Endothelial cell of umbilical vein (primary cell): ENCODE measurements around the gene ADAMTS6. TPM values are rescaled to one million over a fixed set of nuclear protein-coding genes. Genes with fewer than 3 reads are reported as not detected.

ENCODE experiments used
- BruUV-seq: library from RNA; stranded (reverse); fragments of 400-500 nt; replicated peaks from 2 replicates; lab custom pipeline; 2021; lab: Mats Ljungman, UMichigan
- CTCF ChIA-PET: fragments of 300-600, 350-600 bp; sonication (Branson Sonifier 250); formaldehyde crosslinking; loops from one replicate; lab custom pipeline; 2021; ENCODE audit warnings: antibody characterized with exemption, inconsistent platforms; lab: Charles Lee
- POLR2A ChIA-PET: fragments of 300-600, 350-600 bp; sonication (Branson Sonifier 250); formaldehyde crosslinking; loops from one replicate; lab custom pipeline; 2021; ENCODE audit warnings: antibody characterized with exemption, inconsistent platforms; lab: Charles Lee
- DNase-seq: peaks from one replicate; pipeline ENCODE4 v3.0.0-alpha.2; 2011; ENCODE audit warnings: low read depth, low spot score
- FAIRE-seq: peaks from 2 replicates; lab custom pipeline; 2011; peaks lifted over from hg19 to GRCh38; lab: Jason Lieb, UNC
- H2AFZ ChIP-seq: 2 replicates; pipeline ENCODE4 v1.6.0; 2012; ENCODE audit warnings: low read depth, low read length, control low read depth, inconsistent platforms
- H3K27ac ChIP-seq: 2 replicates; pipeline ENCODE4 v1.5.1; 2011; ENCODE audit warnings: low read depth, mild to moderate bottlenecking, control low read depth, low read length, moderate library complexity; ENCODE audit not compliant: insufficient read depth
- H3K27me3 ChIP-seq, 2 experiments: 2 replicates each; pipeline versions ENCODE4 v1.6.0 to v1.6.1; 2011; ENCODE audit warnings: low read length in 2 of 2, mixed read lengths in 1 of 2; ENCODE audit not compliant: control insufficient read depth in 2 of 2, insufficient read depth in 2 of 2
- H3K36me3 ChIP-seq, 2 experiments: 2 replicates in 1 of 2; 3 replicates in 1 of 2; pipeline ENCODE4 v1.5.1; 2011; ENCODE audit warnings: low read length in 2 of 2, mild to moderate bottlenecking in 1 of 2, moderate library complexity in 1 of 2; ENCODE audit not compliant: control insufficient read depth in 2 of 2, insufficient read depth in 2 of 2; ENCODE audit errors: extremely low read depth in 1 of 2
- H3K4me1 ChIP-seq: 3 replicates; pipeline ENCODE4 v1.5.1; 2011; ENCODE audit warnings: mild to moderate bottlenecking, low read length; ENCODE audit not compliant: control insufficient read depth, insufficient read depth; ENCODE audit errors: extremely low read depth
- H3K4me2 ChIP-seq: 2 replicates; pipeline ENCODE4 v1.6.1; 2011; ENCODE audit warnings: low read length, control low read depth, mixed read lengths; ENCODE audit not compliant: insufficient read depth
- H3K4me3 ChIP-seq, 3 experiments: fragments of 200-600 bp in 1 of 3; sonication (generic), shearing (Covaris generic) in 1 of 3; replicated peaks in 1 of 3; 2 replicates each; pipeline ENCODE4 v1.5.1; 2011 to 2016; ENCODE audit warnings: control low read depth in 3 of 3, low read length in 3 of 3, mild to moderate bottlenecking in 2 of 3, inconsistent platforms in 1 of 3, low read depth in 1 of 3, moderate library complexity in 1 of 3; ENCODE audit not compliant: insufficient read depth in 1 of 3
- H3K79me2 ChIP-seq: 2 replicates; pipeline ENCODE4 v1.6.0; 2012; ENCODE audit warnings: low read length, inconsistent platforms; ENCODE audit not compliant: control insufficient read depth, insufficient read depth
- H3K9ac ChIP-seq: replicated peaks from 2 replicates; pipeline ENCODE3; 2011; ENCODE audit warnings: low read length, control low read depth; ENCODE audit not compliant: insufficient read depth; ENCODE audit errors: extremely low read depth
- H3K9me1 ChIP-seq: replicated peaks from 3 replicates; pipeline ENCODE4 v1.6.0; 2011; ENCODE audit warnings: mild to moderate bottlenecking, low read length; ENCODE audit not compliant: control insufficient read depth, insufficient read depth; ENCODE audit errors: extremely low read depth
- H3K9me3 ChIP-seq: replicated peaks from 2 replicates; pipeline ENCODE4 v1.5.1; 2012; ENCODE audit warnings: low read length, inconsistent platforms; ENCODE audit not compliant: control insufficient read depth, insufficient read depth
- H4K20me1 ChIP-seq: replicated peaks from 2 replicates; pipeline ENCODE3; 2011; ENCODE audit warnings: mild to moderate bottlenecking, low read length; ENCODE audit not compliant: control insufficient read depth, insufficient read depth; ENCODE audit errors: extremely low read depth
- EZH2 ChIP-seq: IDR thresholded peaks from 2 replicates; pipeline ENCODE4 v1.6.1; 2012; ENCODE audit warnings: borderline replicate concordance, low read depth, mild to moderate bottlenecking, moderate library complexity, low read length, inconsistent platforms; ENCODE audit not compliant: severe bottlenecking
- FOS ChIP-seq: IDR thresholded peaks from 2 replicates; pipeline ENCODE4 v1.6.1; 2011; ENCODE audit warnings: mild to moderate bottlenecking, low read length, moderate library complexity, borderline replicate concordance; ENCODE audit not compliant: insufficient read depth
- GATA2 ChIP-seq: IDR thresholded peaks from 2 replicates; pipeline ENCODE4 v1.7.0; 2011; ENCODE audit warnings: low read depth, mild to moderate bottlenecking, moderate library complexity, mixed read lengths, low read length; ENCODE audit not compliant: insufficient read length, insufficient read depth
- JUN ChIP-seq: IDR thresholded peaks from 2 replicates; pipeline ENCODE4 v1.6.1; 2011; ENCODE audit warnings: borderline replicate concordance, low read depth; ENCODE audit not compliant: insufficient read length, insufficient read depth
- POLR2A ChIP-seq: IDR thresholded peaks from 2 replicates; pipeline ENCODE4 v1.6.1; 2012; ENCODE audit warnings: low read depth, mild to moderate bottlenecking, control low read depth, low read length
- dilution Hi-C: fragments of 300-500 bp; cut with MboI; formaldehyde crosslinking; loops from one replicate; pipeline ENCODE4 v1.15.0; 2019; ENCODE audit warnings: low sequenced_read_pairs; ENCODE audit not compliant: extremely low pct_ligation_motif_present
- intact Hi-C: fragments of 100-400 bp; cut with micrococcal nuclease; formaldehyde crosslinking; loops from one replicate; pipeline ENCODE4 v1.10.0; 2022
- polyA plus RNA-seq, 4 experiments: library from polyadenylated mRNA; depleted of rRNA in 3 of 4; stranded (reverse) in 3 of 4; unstranded in 1 of 4; fragments of >200 nt; gene quantifications; 2 replicates each; pipeline versions ENCODE4 v1.2.1 to v1.2.3, GENCODE V29; 2011 to 2012; ENCODE audit warnings: missing spikeins in 1 of 4
- total RNA-seq: library from RNA; stranded (reverse); gene quantifications from 2 replicates; pipeline ENCODE4 v1.2.3, GENCODE V29; 2021
- TF ChIP-seq, protein P1 (sequence below), 2 donors: IDR thresholded peaks; 1 replicate in 1 of 2; 2 replicates in 1 of 2; pipeline ENCODE4 v1.5.1; 2011; ENCODE audit warnings: low read length in 2 of 2, mild to moderate bottlenecking in 2 of 2, moderate library complexity in 2 of 2, control low read depth in 1 of 2, inconsistent platforms in 1 of 2, low read depth in 1 of 2; ENCODE audit not compliant: insufficient read depth in 1 of 2; ENCODE audit errors: extremely low read depth in 1 of 2

Gene ADAMTS6
- total and polyA plus RNA-seq, 2 donors (not counting 3 experiments of a cell fraction or from before 2014, with no cell fraction given), result 20.4 to 43.4 TPM

DNA sequence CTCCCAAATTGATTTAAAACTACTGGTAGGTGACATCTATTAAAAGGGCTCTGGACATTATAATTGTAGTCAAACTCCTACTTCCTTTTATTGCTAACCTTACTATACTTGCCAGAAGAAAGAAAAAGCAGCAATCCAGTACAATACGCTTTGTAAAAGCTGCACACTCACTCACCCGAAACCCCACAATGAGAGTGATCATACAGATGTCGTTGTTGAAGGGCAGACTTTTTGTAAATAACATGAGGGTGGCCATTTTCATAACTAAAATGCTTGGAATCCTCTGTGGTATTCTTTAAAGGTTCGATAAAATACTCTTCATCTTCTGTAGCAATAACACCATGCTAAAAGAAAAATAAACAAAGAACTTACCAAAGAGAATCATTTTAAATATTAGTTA is 21.7 kb downstream of the ADAMTS6 start:
- dilution Hi-C loops, result no loop called here
- Histone ChIP-seq H3K27ac (no peak overlapping the region), H3K9me3 (no peaks in the 10 kb centered on the region), H3K79me2 (peaks cover 18% of the 10 kb centered on the region), H3K36me3 (peaks cover 0 to 36% of the 10 kb centered on the region in 2 experiments), H3K27me3 (no peaks in the 10 kb centered on the region), H3K9ac (no peak overlapping the region), H3K4me2 (no peak overlapping the region), H4K20me1 (no peaks in the 10 kb centered on the region), H3K4me3 (no peak overlapping the region), H2AFZ (no peak overlapping the region), H3K4me1 (no peaks in the 10 kb centered on the region), H3K9me1 (no peaks in the 10 kb centered on the region)
- BruUV-seq, result no TSS peak
- DNase-seq (no peak), FAIRE-seq (no peak)
- intact Hi-C loops, result no loop called here
- CTCF ChIA-PET, result interaction anchor here (0.5 to 1.2 kb wide), 3 partner anchors 24 to 649 kb away, joined by 3 to 4 read pairs (median 3); no protein-coding TSS in a partner anchor
- POLR2A ChIA-PET, result no interaction called here
- TF ChIP-seq EZH2 (no peak), GATA2 (no peak), JUN (no peak), POLR2A (no peak), FOS (no peak)
- TF ChIP-seq, protein P1, sequence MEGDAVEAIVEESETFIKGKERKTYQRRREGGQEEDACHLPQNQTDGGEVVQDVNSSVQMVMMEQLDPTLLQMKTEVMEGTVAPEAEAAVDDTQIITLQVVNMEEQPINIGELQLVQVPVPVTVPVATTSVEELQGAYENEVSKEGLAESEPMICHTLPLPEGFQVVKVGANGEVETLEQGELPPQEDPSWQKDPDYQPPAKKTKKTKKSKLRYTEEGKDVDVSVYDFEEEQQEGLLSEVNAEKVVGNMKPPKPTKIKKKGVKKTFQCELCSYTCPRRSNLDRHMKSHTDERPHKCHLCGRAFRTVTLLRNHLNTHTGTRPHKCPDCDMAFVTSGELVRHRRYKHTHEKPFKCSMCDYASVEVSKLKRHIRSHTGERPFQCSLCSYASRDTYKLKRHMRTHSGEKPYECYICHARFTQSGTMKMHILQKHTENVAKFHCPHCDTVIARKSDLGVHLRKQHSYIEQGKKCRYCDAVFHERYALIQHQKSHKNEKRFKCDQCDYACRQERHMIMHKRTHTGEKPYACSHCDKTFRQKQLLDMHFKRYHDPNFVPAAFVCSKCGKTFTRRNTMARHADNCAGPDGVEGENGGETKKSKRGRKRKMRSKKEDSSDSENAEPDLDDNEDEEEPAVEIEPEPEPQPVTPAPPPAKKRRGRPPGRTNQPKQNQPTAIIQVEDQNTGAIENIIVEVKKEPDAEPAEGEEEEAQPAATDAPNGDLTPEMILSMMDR (IDR thresholded peaks at IDR 0.05; ENCODE audit: extremely low read depth in 1 of 2, insufficient read depth in 1 of 2, low read depth in 1 of 2, low read length in 2 of 2), result no peak
